ENCODE results near the gene BBS12. TPM values are rescaled to one million over a fixed set of nuclear protein-coding genes. Genes with fewer than 3 reads are reported as not detected.

BBS12 gene
- total RNA-seq, 1 donor from 2014 or later: 4.6 TPM

- TF ChIP-seq CTCF (IDR thresholded peaks at IDR 0.05; ENCODE audit: unreplicated experiment): no peak
- Mint-ChIP-seq H3K36me3 (ENCODE audit: low read depth, unreplicated experiment) (no peaks in the 10 kb centered on the region), H3K9me3 (ENCODE audit: unreplicated experiment) (no peaks in the 10 kb centered on the region), H3K27me3 (ENCODE audit: unreplicated experiment) (no peaks in the 10 kb centered on the region), H3K4me1 (ENCODE audit: unreplicated experiment) (no peaks in the 10 kb centered on the region), H3K4me3 (ENCODE audit: unreplicated experiment) (no peak overlapping the region), H3K27ac (ENCODE audit: unreplicated experiment) (no peak overlapping the region)
- DNase-seq (ENCODE audit: low spot score): no peak
Observed at GRCh38 chr4:122722256-122722655, 10.2 kb upstream of the BBS12 start.

- TF ChIP-seq CTCF (IDR thresholded peaks at IDR 0.05; ENCODE audit: unreplicated experiment): no peak
- no peaks in the 10 kb centered on the region for H3K9me3 Mint-ChIP-seq (ENCODE audit: unreplicated experiment)
- DNase-seq (ENCODE audit: low spot score): no peak
- H3K27me3 Mint-ChIP-seq (ENCODE audit: unreplicated experiment): peaks cover 12% of the 10 kb centered on the region
- H3K27ac Mint-ChIP-seq (ENCODE audit: unreplicated experiment): no peak overlapping the region
- no peaks in the 10 kb centered on the region for H3K36me3 Mint-ChIP-seq (ENCODE audit: low read depth, unreplicated experiment)
- peaks cover 12% of the 10 kb centered on the region for H3K4me1 Mint-ChIP-seq (ENCODE audit: unreplicated experiment)
- no peak overlapping the region for H3K4me3 Mint-ChIP-seq (ENCODE audit: unreplicated experiment)
Observed at GRCh38 chr4:122728856-122729255, 3.6 kb upstream of the BBS12 start.

- H3K36me3 Mint-ChIP-seq (ENCODE audit: low read depth, unreplicated experiment): no peaks in the 10 kb centered on the region
- DNase-seq (ENCODE audit: low spot score): no peak
- peaks cover 12% of the 10 kb centered on the region for H3K4me1 Mint-ChIP-seq (ENCODE audit: unreplicated experiment)
- no peaks in the 10 kb centered on the region for H3K9me3 Mint-ChIP-seq (ENCODE audit: unreplicated experiment)
- H3K4me3 Mint-ChIP-seq (ENCODE audit: unreplicated experiment): no peak overlapping the region
- H3K27me3 Mint-ChIP-seq (ENCODE audit: unreplicated experiment): peaks cover 12% of the 10 kb centered on the region
- H3K27ac Mint-ChIP-seq (ENCODE audit: unreplicated experiment): no peak overlapping the region
- TF ChIP-seq CTCF (IDR thresholded peaks at IDR 0.05; ENCODE audit: unreplicated experiment): no peak
Observed at GRCh38 chr4:122731676-122732075, 828 bp upstream of the BBS12 start.

GRCh38 chr4:122733787-122734120, 1.2 kb downstream of the BBS12 start:
- H3K27me3 Mint-ChIP-seq (ENCODE audit: unreplicated experiment): peaks cover 12% of the 10 kb centered on the region
- peaks cover 5% of the 10 kb centered on the region for H3K36me3 Mint-ChIP-seq (ENCODE audit: low read depth, unreplicated experiment)
- no peak for TF ChIP-seq CTCF (IDR thresholded peaks at IDR 0.05; ENCODE audit: unreplicated experiment)
- no peaks in the 10 kb centered on the region for H3K9me3 Mint-ChIP-seq (ENCODE audit: unreplicated experiment)
- peaks cover 12% of the 10 kb centered on the region for H3K4me1 Mint-ChIP-seq (ENCODE audit: unreplicated experiment)
- DNase-seq (ENCODE audit: low spot score): no peak
- H3K27ac Mint-ChIP-seq (ENCODE audit: unreplicated experiment): peak overlapping the region; percentile 96
- H3K4me3 Mint-ChIP-seq (ENCODE audit: unreplicated experiment): peak overlapping the region; percentile 93

GRCh38 chr4:122739174-122739573, 6.7 kb downstream of the BBS12 start:
- Mint-ChIP-seq H3K9me3 (ENCODE audit: unreplicated experiment) (no peaks in the 10 kb centered on the region), H3K27ac (ENCODE audit: unreplicated experiment) (no peak overlapping the region), H3K27me3 (ENCODE audit: unreplicated experiment) (no peaks in the 10 kb centered on the region), H3K4me3 (ENCODE audit: unreplicated experiment) (no peak overlapping the region), H3K36me3 (ENCODE audit: low read depth, unreplicated experiment) (peaks cover 5% of the 10 kb centered on the region), H3K4me1 (ENCODE audit: unreplicated experiment) (no peaks in the 10 kb centered on the region)
- TF ChIP-seq CTCF (IDR thresholded peaks at IDR 0.05; ENCODE audit: unreplicated experiment): no peak
- DNase-seq (ENCODE audit: low spot score): no peak
